H1 (cell line): ENCODE measurements around the gene ATP6V1G3. TPM values are rescaled to one million over a fixed set of nuclear protein-coding genes. Genes with fewer than 3 reads are reported as not detected.

ENCODE experiments used
- CREB1 ChIP-seq: IDR thresholded peaks from 2 replicates; pipeline ENCODE4 v1.6.1; 2012; ENCODE audit warnings: inconsistent platforms
- GABPA ChIP-seq: IDR thresholded peaks from 2 replicates; pipeline ENCODE4 v1.6.1; 2011; ENCODE audit warnings: mild to moderate bottlenecking, low read length, moderate library complexity, borderline replicate concordance; ENCODE audit not compliant: insufficient read depth
- polyA plus RNA-seq, 7 experiments: library from polyadenylated mRNA; depleted of rRNA in 3 of 7; stranded (reverse) in 5 of 7; unstranded in 2 of 7; fragments of >200 nt in 5 of 7; fragments of 200-250 nt in 2 of 7; gene quantifications; 1 replicate in 5 of 7; 2 replicates in 1 of 7; 4 replicates in 1 of 7; pipeline versions ENCODE4 v1.2.1 to v1.2.3, GENCODE V29; 2011 to 2013; ENCODE audit warnings: missing spikeins in 2 of 7, mixed read lengths in 2 of 7
- total RNA-seq: library from RNA; stranded (reverse); fragmentation: NEBNext Ultra II Directional; extraction: Animal tissue kit (Norgen Biotek cat#: 25700); gene quantifications from 2 replicates; pipeline ENCODE4 v1.2.1, GENCODE V29; 2021

Gene ATP6V1G3
- total and polyA plus RNA-seq, 2 of the 8 experiments (the other 6 are each of a cell fraction or from before 2014, with no cell fraction given), result not detected

DNA sequence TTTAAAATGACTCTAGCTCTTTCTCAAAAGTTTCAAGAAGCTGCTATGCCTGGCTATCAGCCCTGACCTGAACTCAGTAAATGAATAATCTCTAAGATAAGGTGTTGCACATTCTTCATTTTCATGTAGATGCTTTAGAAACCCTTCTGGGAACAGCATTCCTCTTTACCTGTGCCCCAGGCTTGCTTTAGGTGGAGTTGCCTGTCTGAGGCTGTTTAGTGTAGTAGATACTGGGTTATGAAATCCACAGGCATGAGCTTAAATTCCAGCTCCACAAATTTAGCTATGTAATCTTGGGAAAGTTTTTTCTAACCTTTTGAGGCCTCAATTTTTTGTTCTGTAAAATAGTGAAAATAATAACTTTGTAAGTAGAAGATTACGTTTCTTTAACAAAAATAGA, 41.6 kb downstream of the ATP6V1G3 start (continued):
- TF ChIP-seq GABPA (no peak), CREB1 (no peak)
